Liver (tissue), 3 donors: ENCODE data around the gene WIZ.

Experiments
- JUND ChIP-seq, 2 donors: IDR thresholded peaks; 2 replicates each; pipeline ENCODE4 v1.6.1; 2016; ENCODE audit warnings: antibody characterized with exemption in 2 of 2
- RAD21 ChIP-seq, 2 donors: IDR thresholded peaks; 2 replicates each; pipeline ENCODE4 v1.6.1; 2016; ENCODE audit warnings: antibody characterized with exemption in 2 of 2, mild to moderate bottlenecking in 2 of 2
- RXRA ChIP-seq, 2 donors: IDR thresholded peaks; 2 replicates each; pipeline ENCODE4 v1.6.1; 2017 to 2018; ENCODE audit warnings: antibody characterized with exemption in 2 of 2, mild to moderate bottlenecking in 1 of 2
- SP1 ChIP-seq: IDR thresholded peaks from 2 replicates; pipeline ENCODE4 v1.6.1; 2018; ENCODE audit warnings: antibody characterized with exemption, mild to moderate bottlenecking
- TAF1 ChIP-seq: conservative IDR thresholded peaks from 2 replicates; pipeline ENCODE4 v1.6.1; 2016; ENCODE audit warnings: antibody characterized with exemption, mild to moderate bottlenecking
- YY1 ChIP-seq: IDR thresholded peaks from 2 replicates; pipeline ENCODE4 v1.6.1; 2016; ENCODE audit warnings: antibody characterized with exemption, mild to moderate bottlenecking
- TF ChIP-seq, protein P1 (sequence below): fragments of 150-350 bp; IDR thresholded peaks from 2 replicates; pipeline ENCODE4 v1.5.1; 2017; ENCODE audit warnings: improper control_type of control experiment, low read depth, low read length; ENCODE audit not compliant: missing input control
- TF ChIP-seq, protein P2 (sequence below): IDR thresholded peaks from 2 replicates; pipeline ENCODE4 v1.6.1; 2016; ENCODE audit warnings: antibody characterized with exemption, mild to moderate bottlenecking
- TF ChIP-seq, protein P3 (sequence below): IDR thresholded peaks from 2 replicates; pipeline ENCODE4 v1.6.1; 2016; ENCODE audit warnings: antibody characterized with exemption
- TF ChIP-seq, protein P4 (sequence below): IDR thresholded peaks from 2 replicates; pipeline ENCODE4 v1.6.1; 2016; ENCODE audit warnings: antibody characterized with exemption
- donor health status: healthy.
- donor health status: healthy.

DNA sequence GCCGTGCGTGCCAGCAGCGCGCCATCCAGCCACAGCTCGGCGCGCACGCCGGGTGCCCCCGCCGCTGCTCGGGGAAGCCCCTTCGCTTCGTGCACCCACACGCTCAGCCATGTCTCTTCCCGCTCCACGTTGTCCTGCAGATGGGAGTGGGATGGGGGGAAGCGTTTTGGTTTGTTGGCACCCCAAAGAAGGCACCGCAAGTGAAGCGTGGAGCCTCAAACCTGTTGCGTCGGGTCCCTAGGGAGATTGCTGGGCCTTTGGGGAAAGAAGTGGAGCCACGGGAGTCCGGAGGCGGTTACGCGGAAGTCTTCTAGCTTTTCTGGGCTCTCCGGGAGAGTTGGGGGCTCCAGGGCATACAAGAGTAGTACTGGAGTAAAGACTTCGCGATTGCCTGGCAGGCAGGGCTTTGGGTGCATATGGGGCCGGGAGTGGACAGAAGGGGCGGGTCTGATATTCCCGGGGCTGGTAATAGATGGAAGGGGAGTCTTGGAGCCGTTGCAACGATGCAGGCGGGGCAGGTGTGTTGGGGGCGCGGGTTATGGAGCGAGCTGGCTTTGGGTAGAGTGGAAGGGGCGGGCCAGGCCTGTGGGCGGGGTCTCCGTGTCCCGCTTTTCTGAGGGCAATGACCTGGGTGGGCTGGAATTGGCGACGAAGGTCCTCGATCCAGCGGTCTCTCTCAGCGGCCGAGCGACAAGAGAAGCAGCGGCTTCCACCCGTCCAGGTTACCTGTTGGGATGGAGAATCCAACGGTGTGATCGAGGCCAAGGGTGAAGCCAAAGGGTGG is 8.1 kb upstream of the WIZ start:
- TF ChIP-seq, protein P1, sequence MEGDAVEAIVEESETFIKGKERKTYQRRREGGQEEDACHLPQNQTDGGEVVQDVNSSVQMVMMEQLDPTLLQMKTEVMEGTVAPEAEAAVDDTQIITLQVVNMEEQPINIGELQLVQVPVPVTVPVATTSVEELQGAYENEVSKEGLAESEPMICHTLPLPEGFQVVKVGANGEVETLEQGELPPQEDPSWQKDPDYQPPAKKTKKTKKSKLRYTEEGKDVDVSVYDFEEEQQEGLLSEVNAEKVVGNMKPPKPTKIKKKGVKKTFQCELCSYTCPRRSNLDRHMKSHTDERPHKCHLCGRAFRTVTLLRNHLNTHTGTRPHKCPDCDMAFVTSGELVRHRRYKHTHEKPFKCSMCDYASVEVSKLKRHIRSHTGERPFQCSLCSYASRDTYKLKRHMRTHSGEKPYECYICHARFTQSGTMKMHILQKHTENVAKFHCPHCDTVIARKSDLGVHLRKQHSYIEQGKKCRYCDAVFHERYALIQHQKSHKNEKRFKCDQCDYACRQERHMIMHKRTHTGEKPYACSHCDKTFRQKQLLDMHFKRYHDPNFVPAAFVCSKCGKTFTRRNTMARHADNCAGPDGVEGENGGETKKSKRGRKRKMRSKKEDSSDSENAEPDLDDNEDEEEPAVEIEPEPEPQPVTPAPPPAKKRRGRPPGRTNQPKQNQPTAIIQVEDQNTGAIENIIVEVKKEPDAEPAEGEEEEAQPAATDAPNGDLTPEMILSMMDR: no peak
- TF ChIP-seq SP1 (no peak), JUND (IDR thresholded peaks at IDR 0.05) (no peak), RXRA (IDR thresholded peaks at IDR 0.05) (no peak), TAF1 (no peak), RAD21 (IDR thresholded peaks at IDR 0.05) (no peak), YY1 (no peak)
- TF ChIP-seq, protein P2, sequence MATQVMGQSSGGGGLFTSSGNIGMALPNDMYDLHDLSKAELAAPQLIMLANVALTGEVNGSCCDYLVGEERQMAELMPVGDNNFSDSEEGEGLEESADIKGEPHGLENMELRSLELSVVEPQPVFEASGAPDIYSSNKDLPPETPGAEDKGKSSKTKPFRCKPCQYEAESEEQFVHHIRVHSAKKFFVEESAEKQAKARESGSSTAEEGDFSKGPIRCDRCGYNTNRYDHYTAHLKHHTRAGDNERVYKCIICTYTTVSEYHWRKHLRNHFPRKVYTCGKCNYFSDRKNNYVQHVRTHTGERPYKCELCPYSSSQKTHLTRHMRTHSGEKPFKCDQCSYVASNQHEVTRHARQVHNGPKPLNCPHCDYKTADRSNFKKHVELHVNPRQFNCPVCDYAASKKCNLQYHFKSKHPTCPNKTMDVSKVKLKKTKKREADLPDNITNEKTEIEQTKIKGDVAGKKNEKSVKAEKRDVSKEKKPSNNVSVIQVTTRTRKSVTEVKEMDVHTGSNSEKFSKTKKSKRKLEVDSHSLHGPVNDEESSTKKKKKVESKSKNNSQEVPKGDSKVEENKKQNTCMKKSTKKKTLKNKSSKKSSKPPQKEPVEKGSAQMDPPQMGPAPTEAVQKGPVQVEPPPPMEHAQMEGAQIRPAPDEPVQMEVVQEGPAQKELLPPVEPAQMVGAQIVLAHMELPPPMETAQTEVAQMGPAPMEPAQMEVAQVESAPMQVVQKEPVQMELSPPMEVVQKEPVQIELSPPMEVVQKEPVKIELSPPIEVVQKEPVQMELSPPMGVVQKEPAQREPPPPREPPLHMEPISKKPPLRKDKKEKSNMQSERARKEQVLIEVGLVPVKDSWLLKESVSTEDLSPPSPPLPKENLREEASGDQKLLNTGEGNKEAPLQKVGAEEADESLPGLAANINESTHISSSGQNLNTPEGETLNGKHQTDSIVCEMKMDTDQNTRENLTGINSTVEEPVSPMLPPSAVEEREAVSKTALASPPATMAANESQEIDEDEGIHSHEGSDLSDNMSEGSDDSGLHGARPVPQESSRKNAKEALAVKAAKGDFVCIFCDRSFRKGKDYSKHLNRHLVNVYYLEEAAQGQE: no peak
- TF ChIP-seq, protein P3, sequence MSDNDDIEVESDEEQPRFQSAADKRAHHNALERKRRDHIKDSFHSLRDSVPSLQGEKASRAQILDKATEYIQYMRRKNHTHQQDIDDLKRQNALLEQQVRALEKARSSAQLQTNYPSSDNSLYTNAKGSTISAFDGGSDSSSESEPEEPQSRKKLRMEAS: no peak
- TF ChIP-seq, protein P4, sequence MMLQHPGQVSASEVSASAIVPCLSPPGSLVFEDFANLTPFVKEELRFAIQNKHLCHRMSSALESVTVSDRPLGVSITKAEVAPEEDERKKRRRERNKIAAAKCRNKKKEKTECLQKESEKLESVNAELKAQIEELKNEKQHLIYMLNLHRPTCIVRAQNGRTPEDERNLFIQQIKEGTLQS: no peak
